Muscle of arm (tissue), 12 donors: Measurements from ENCODE around the gene MFSD6L. TPM values are rescaled to one million over a fixed set of nuclear protein-coding genes. Genes with fewer than 3 reads are reported as not detected.

Source experiments
- polyA plus RNA-seq, 12 donors: library from polyadenylated mRNA; unstranded; fragments of 120-200 nt; gene quantifications; one replicate each; pipeline ENCODE4 v1.2.1, GENCODE V29; 2013; ENCODE audit not compliant: insufficient read length in 12 of 12

The MFSD6L gene
- polyA plus RNA-seq, 12 donors, result 0.16 to 4.9 (median 0.32) TPM; not detected in 1

Other genes starting within 250 kb of the MFSD6L start
- gene MYH10, start 168.6 kb downstream of the MFSD6L start, polyA plus RNA-seq, result 100 to 1,000 TPM in 1 of 12 donors, 10 to 100 TPM in 10, not detected in 1; 46.1 to 100 (median 61.5) TPM
- under 1 TPM in 2 of 12 donors, not detected in 10; 0.17 to 0.29 TPM for gene CCDC42, start 54.5 kb downstream of the MFSD6L start, polyA plus RNA-seq
- under 1 TPM in 4 of 12 donors, not detected in 8; 0.39 to 0.78 (median 0.56) TPM for gene SPDYE4, start 40.8 kb downstream of the MFSD6L start, polyA plus RNA-seq
- gene PIK3R6, start 68.3 kb upstream of the MFSD6L start, polyA plus RNA-seq, result 1 to 10 TPM in 11 of 12 donors, not detected in 1; 3.0 to 5.8 (median 4.1) TPM
- 1 to 10 TPM in 8 of 12 donors, under 1 TPM in 2, not detected in 2; 0.62 to 3.5 (median 1.2) TPM for gene PIK3R5, start 166.3 kb upstream of the MFSD6L start, polyA plus RNA-seq
- gene NTN1, start 222.1 kb upstream of the MFSD6L start, polyA plus RNA-seq, result 10 to 100 TPM in 5 of 12 donors, 1 to 10 TPM in 6, not detected in 1; 5.6 to 33.5 (median 9.0) TPM